SH-SY5Y (cell line): ENCODE measurements around the gene ARPC5L.

Experiments used
- GATA2 ChIP-seq: IDR thresholded peaks from 2 replicates; pipeline ENCODE4 v1.6.1; 2011; ENCODE audit warnings: mild to moderate bottlenecking, low read depth, low read length
- GATA3 ChIP-seq: IDR thresholded peaks from 2 replicates; pipeline ENCODE4 v1.6.1; 2011; ENCODE audit warnings: low read depth, mild to moderate bottlenecking, low read length, moderate library complexity

DNA sequence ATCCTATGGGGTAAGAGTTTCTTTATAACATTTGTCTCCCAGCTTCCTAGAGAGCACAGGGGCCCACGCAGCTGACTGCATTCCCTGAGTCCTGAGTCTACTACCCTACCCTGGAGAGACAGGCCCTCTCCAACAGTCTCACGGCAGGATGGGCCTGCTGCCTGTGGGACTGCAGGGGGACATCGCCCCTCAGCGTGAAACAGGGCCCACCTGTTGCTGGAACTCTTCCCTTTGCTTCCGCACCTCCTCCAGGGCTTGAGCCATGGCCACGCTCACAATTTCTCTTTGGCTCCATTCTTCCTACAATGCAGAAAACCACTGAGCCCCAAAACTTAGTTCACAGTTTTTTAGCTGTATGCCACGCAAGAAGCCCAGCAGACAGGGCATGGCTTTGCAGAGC, 28.2 kb downstream of the ARPC5L start:
- TF ChIP-seq GATA2 (no peak), GATA3 (no peak)
